ENCODE results near the gene SLC9C2. TPM values are rescaled to one million over a fixed set of nuclear protein-coding genes. Genes with fewer than 3 reads are reported as not detected.
"Not testable (repeated sequence)": the region's sequence is repeated elsewhere in the genome, so short reads cannot be mapped to it uniquely, and the experiment has no call there.

The SLC9C2 gene
- total RNA-seq, 1 experiment from 2014 or later, result not detected

DNA sequence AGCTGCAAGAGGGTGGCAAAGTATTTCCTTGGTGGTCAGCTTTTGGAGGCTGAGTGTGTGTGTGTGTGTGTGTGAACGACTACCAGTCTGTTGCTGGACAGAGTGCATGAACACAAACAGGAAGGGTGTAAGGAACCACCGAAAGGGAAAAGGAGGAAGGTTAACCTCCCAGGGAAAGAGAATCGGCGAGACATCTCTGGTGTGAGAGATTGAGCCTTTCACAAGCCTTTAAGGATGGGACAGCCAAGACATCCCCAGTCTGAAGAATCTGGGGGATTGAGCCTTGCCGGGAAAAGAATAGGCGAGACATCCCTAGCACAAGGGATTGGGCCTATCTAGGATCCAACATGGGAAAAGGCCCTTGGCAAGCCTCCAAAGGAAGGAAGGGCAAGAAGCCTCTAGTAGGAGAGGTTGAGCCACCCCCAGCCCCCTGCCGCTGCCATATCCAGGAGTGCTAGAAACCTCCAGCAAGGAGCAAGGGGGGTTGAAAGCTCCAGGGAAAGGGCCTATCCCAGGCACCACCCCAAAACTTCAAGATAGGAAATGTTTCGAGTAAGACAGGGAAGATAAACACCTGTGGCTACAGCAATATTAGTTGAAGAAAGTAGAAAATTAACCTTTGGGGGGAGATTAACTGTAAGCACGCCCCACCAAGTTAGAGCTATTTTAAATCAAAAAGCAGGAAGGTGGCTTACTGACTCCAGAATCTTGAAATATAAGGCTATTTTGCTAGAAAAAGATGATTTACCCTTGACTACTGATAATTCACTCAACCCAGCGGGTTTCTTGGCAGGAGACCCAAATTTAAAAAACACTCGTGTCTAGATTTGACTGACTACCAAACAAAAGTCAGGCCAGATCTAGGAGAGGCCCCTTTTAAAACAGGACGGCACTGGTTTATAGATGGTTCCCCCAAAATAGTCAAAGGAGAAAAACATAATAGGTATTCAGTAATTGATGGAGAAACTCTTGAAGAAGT, 35.5 kb upstream of the SLC9C2 start:
- Histone ChIP-seq H3K9me2 (replicated peaks; ENCODE audit: low read length) (no peaks in the 10 kb centered on the region), H3K4me2 (ENCODE audit: low read length) (no peak overlapping the region), H3K9me3 (ENCODE audit: low read length) (peaks cover 8% of the 10 kb centered on the region; the same call in 1 of the 2 replicates), H3K27ac (ENCODE audit: low read length) (no peak overlapping the region), H4K20me1 (ENCODE audit: low read length) (no peaks in the 10 kb centered on the region), H3K9ac (ENCODE audit: low read length) (no peak overlapping the region), H3K27me3 (ENCODE audit: low read length) (no peaks in the 10 kb centered on the region), H3K4me1 (ENCODE audit: insufficient read depth, low read length) (no peaks in the 10 kb centered on the region), H3F3A (ENCODE audit: low read length, unreplicated experiment) (no peaks in the 10 kb centered on the region), H3K79me2 (ENCODE audit: low read length) (no peaks in the 10 kb centered on the region), H3K36me3 (ENCODE audit: low read depth, low read length) (no peaks in the 10 kb centered on the region), H2AFZ (ENCODE audit: low read length) (no peak overlapping the region), H3K4me3 (ENCODE audit: low read length) (no peak overlapping the region)
- DNase-seq (no peak), ATAC-seq (no peak)
- no TSS peak for BruUV-seq (replicated peaks)
- no peak for TF ChIP-seq EZH2phosphoT487 (IDR thresholded peaks at IDR 0.05; ENCODE audit: borderline replicate concordance, low read length)
- no peak for TF ChIP-seq CTCF (conservative IDR thresholded peaks at IDR 0.05; ENCODE audit: low read depth, low read length)
- TF ChIP-seq EZH2 (IDR thresholded peaks at IDR 0.05; ENCODE audit: low read length, unreplicated experiment), result no peak
- intact Hi-C loops (cut with micrococcal nuclease), result no loop called here
- POLR2A ChIA-PET (ENCODE audit: unreplicated experiment), result no interaction called here
- CTCF ChIA-PET, result no interaction called here

GRCh38 chr1:173637236-173638042, 34.6 kb upstream of the SLC9C2 start:
- H3K4me3 ChIP-seq (ENCODE audit: low read length); H3K4me2 ChIP-seq (ENCODE audit: low read length); H3K9me3 ChIP-seq (ENCODE audit: low read length); POLR2A ChIA-PET (ENCODE audit: unreplicated experiment); H3K9me2 ChIP-seq (replicated peaks; ENCODE audit: low read length); intact Hi-C loops (cut with micrococcal nuclease); H3F3A ChIP-seq (ENCODE audit: low read length, unreplicated experiment); H3K9ac ChIP-seq (ENCODE audit: low read length); ATAC-seq; H2AFZ ChIP-seq (ENCODE audit: low read length); H3K4me1 ChIP-seq (ENCODE audit: insufficient read depth, low read length); H3K27ac ChIP-seq (ENCODE audit: low read length); BruUV-seq (replicated peaks); CTCF ChIA-PET; H4K20me1 ChIP-seq (ENCODE audit: low read length); H3K27me3 ChIP-seq (ENCODE audit: low read length); H3K79me2 ChIP-seq (ENCODE audit: low read length); DNase-seq; H3K36me3 ChIP-seq (ENCODE audit: low read depth, low read length): not testable (repeated sequence)

DNA sequence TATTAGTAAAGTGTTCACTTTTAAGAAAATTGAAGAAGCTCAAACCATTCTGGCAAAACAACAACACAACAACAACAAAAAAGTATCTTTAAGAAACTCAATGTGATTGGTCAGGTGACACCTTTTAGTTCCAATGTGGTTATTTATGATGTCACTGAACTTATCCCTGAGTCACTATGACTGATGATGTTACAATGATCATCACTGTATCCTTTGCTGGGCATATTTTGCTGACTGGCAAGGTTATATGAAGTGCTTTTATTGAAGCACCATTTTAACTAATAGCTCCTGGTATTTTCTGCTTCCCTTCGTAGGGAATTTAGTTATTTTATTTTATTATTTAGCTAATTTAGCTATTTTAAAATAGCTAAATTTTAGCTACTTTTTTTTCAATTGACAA, 32.2 kb upstream of the SLC9C2 start, which contains the start of gene TEX50:
Gene TEX50, plus strand, starts transcription at position 223 of the 400 bp plus-strand sequence. CDS start 184 bp downstream, outside the sequence.
- Histone ChIP-seq H3K4me3 (ENCODE audit: low read length) (no peak within 1 kb of the TSS), H2AFZ (ENCODE audit: low read length) (no peak within 1 kb of the TSS; the same call in 1 of the 2 replicates), H3K27ac (ENCODE audit: low read length) (no peak within 1 kb of the TSS), H3K79me2 (ENCODE audit: low read length) (no peaks in the 10 kb centered on the region), H3F3A (ENCODE audit: low read length, unreplicated experiment) (no peaks in the 10 kb centered on the region), H3K9ac (ENCODE audit: low read length) (no peak within 1 kb of the TSS), H4K20me1 (ENCODE audit: low read length) (no peaks in the 10 kb centered on the region), H3K36me3 (ENCODE audit: low read depth, low read length) (no peaks in the 10 kb centered on the region), H3K9me2 (replicated peaks; ENCODE audit: low read length) (no peaks in the 10 kb centered on the region), H3K9me3 (ENCODE audit: low read length) (peaks cover 8% of the 10 kb centered on the region; the same call in 1 of the 2 replicates), H3K4me2 (ENCODE audit: low read length) (no peak within 1 kb of the TSS), H3K4me1 (ENCODE audit: insufficient read depth, low read length) (no peaks in the 10 kb centered on the region), H3K27me3 (ENCODE audit: low read length) (no peaks in the 10 kb centered on the region)
- ATAC-seq (no peak), DNase-seq (no peak)
- BruUV-seq (replicated peaks), result no TSS peak
- CTCF ChIA-PET, result no interaction called here
- POLR2A ChIA-PET (ENCODE audit: unreplicated experiment), result interaction anchor here (0.7 kb wide), 1 partner anchor 42 kb away, joined by 3 read pairs; no protein-coding TSS in a partner anchor
- intact Hi-C loops (cut with micrococcal nuclease), result no loop called here
- no peak for TF ChIP-seq EZH2phosphoT487 (IDR thresholded peaks at IDR 0.05; ENCODE audit: borderline replicate concordance, low read length)
- TF ChIP-seq CTCF (conservative IDR thresholded peaks at IDR 0.05; ENCODE audit: low read depth, low read length), result no peak
- TF ChIP-seq EZH2 (IDR thresholded peaks at IDR 0.05; ENCODE audit: low read length, unreplicated experiment), result no peak
